Neural crest cell (in vitro differentiated cells): Measurements from ENCODE around the gene RICTOR. TPM values are rescaled to one million over a fixed set of nuclear protein-coding genes. Genes with fewer than 3 reads are reported as not detected.

ENCODE experiments used
- DNase-seq: peaks from one replicate; pipeline ENCODE4 v3.0.0; 2021; ENCODE audit warnings: low read depth, mixed read lengths, low spot score
- H3K27ac Mint-ChIP-seq: one replicate; pipeline ENCODE4 v1.8.0; 2021; ENCODE audit warnings: mild to moderate bottlenecking, mixed read lengths; ENCODE audit not compliant: unreplicated experiment
- H3K27me3 Mint-ChIP-seq: 2 replicates; pipeline ENCODE4 v1.8.0; 2021; ENCODE audit warnings: low read depth, mild to moderate bottlenecking, mixed read lengths
- H3K36me3 Mint-ChIP-seq: 2 replicates; pipeline ENCODE4 v1.8.0; 2021; ENCODE audit warnings: low read depth, mild to moderate bottlenecking, mixed read lengths
- H3K4me1 Mint-ChIP-seq: 2 replicates; pipeline ENCODE4 v1.8.0; 2021; ENCODE audit warnings: mixed read lengths
- H3K4me3 Mint-ChIP-seq: one replicate; pipeline ENCODE4 v1.8.0; 2021; ENCODE audit warnings: mild to moderate bottlenecking, mixed read lengths
- H3K9me3 Mint-ChIP-seq: 2 replicates; pipeline ENCODE4 v1.8.0; 2021; ENCODE audit warnings: mixed read lengths
- total RNA-seq: library from RNA; stranded (reverse); gene quantifications from 2 replicates; pipeline ENCODE4 v1.2.1, GENCODE V29; 2021
- TF ChIP-seq, protein P1 (sequence below): fragments of 200-600 bp; sonication (generic); conservative IDR thresholded peaks from 2 replicates; pipeline ENCODE4 v1.5.0; 2021; ENCODE audit warnings: antibody characterized with exemption, mild to moderate bottlenecking

The RICTOR gene
- total RNA-seq, 1 donor from 2014 or later = 22.2 TPM

- Mint-ChIP-seq H3K4me1 (no peaks in the 10 kb centered on the region), H3K4me3 (no peak overlapping the region), H3K27ac (no peak overlapping the region), H3K9me3 (no peaks in the 10 kb centered on the region), H3K36me3 (no peaks in the 10 kb centered on the region), H3K27me3 (peaks cover 14% of the 10 kb centered on the region)
- TF ChIP-seq, protein P1, sequence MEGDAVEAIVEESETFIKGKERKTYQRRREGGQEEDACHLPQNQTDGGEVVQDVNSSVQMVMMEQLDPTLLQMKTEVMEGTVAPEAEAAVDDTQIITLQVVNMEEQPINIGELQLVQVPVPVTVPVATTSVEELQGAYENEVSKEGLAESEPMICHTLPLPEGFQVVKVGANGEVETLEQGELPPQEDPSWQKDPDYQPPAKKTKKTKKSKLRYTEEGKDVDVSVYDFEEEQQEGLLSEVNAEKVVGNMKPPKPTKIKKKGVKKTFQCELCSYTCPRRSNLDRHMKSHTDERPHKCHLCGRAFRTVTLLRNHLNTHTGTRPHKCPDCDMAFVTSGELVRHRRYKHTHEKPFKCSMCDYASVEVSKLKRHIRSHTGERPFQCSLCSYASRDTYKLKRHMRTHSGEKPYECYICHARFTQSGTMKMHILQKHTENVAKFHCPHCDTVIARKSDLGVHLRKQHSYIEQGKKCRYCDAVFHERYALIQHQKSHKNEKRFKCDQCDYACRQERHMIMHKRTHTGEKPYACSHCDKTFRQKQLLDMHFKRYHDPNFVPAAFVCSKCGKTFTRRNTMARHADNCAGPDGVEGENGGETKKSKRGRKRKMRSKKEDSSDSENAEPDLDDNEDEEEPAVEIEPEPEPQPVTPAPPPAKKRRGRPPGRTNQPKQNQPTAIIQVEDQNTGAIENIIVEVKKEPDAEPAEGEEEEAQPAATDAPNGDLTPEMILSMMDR = no peak
- DNase-seq = no peak
Measured at GRCh38 chr5:39082995-39083394, 8.8 kb upstream of the RICTOR start.

GRCh38 chr5:39080597-39081204 lies 6.5 kb upstream of the RICTOR start:
- Mint-ChIP-seq H3K4me1 (no peaks in the 10 kb centered on the region), H3K27me3 (peaks cover 29% of the 10 kb centered on the region), H3K27ac (no peak overlapping the region), H3K4me3 (no peak overlapping the region), H3K36me3 (no peaks in the 10 kb centered on the region), H3K9me3 (no peaks in the 10 kb centered on the region)
- TF ChIP-seq, protein P1 = peak; percentile 80
- DNase-seq = peak; percentile 25

GRCh38 chr5:39080168-39080567 lies 6.0 kb upstream of the RICTOR start:
- Mint-ChIP-seq H3K4me1 (peaks cover 5% of the 10 kb centered on the region), H3K4me3 (no peak overlapping the region), H3K9me3 (no peaks in the 10 kb centered on the region), H3K36me3 (no peaks in the 10 kb centered on the region), H3K27ac (no peak overlapping the region), H3K27me3 (peaks cover 31% of the 10 kb centered on the region)
- no peak for DNase-seq
- TF ChIP-seq, protein P1 = no peak

DNA sequence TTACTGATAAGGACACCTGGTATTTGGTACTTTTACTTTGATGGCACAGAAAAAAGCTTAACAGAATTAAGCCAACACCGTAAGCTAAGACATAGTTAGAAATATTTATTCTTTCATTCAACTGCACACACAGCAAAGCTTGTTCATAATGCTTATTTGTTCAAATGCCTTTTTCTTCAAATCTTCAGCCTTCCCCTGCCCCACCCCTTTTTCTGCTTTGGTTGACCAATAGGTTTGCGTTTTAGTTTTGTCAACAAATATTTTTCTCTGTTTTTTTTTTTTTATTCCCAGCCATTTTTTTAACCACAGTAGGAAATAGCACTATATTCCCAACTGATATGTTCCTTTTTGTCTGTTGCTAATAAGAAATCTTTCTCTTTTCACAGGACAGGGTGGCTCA lies 4.9 kb upstream of the RICTOR start:
- peaks cover 31% of the 10 kb centered on the region for H3K27me3 Mint-ChIP-seq
- TF ChIP-seq, protein P1 = no peak
- peak overlapping the region; percentile 39 for H3K4me3 Mint-ChIP-seq
- H3K36me3 Mint-ChIP-seq = no peaks in the 10 kb centered on the region
- peaks cover 6% of the 10 kb centered on the region for H3K4me1 Mint-ChIP-seq
- no peak overlapping the region for H3K27ac Mint-ChIP-seq
- DNase-seq = no peak
- no peaks in the 10 kb centered on the region for H3K9me3 Mint-ChIP-seq

DNA sequence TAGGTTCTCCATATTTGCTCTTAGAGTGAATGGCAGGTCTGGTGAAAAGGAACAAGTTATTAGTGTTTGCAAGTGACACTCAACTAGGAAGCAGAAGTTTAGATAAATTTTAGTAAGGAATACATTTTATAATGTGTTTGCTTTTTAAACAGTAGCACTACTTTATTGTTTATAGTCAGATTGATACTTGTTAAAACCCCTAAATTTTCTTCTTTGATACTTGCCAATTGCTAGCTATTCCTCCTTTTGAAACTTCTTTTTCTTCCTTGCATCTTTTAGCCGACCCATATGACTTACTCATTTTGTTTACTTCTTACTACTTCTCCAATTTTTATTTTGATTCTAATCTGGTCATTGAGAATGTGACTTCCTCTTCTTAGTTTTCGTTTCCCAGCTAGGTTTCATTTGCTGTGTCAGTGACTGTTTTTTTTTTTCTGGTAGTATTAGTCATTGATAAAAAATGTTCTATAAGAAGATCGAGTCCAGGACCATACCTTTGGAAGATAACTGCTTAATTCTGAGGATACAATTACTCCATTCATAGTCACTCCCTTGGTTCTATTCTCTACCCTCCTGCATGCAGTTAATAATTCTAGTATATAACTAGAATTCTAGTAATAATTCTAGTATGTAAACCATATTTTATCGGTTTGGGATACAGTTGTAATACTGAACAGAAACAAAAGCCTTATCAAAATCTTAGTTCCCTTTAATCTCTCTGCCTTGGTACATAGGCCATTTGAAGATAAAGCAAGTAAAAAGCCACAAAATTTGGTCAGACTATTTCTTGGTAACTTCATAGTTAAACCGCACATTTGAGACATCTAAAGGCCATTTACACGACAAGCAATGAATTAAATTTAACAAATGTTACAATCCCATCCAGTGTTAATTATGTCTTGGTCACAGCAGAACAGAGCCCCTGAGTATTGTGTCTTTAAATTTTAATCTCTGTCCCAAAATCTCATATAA lies 2.8 kb upstream of the RICTOR start:
- Mint-ChIP-seq H3K4me3 (peak overlapping the region; percentile 34), H3K27ac (no peak overlapping the region), H3K36me3 (no peaks in the 10 kb centered on the region), H3K9me3 (no peaks in the 10 kb centered on the region), H3K27me3 (peaks cover 31% of the 10 kb centered on the region), H3K4me1 (peaks cover 15% of the 10 kb centered on the region)
- DNase-seq = no peak
- TF ChIP-seq, protein P1 = no peak
